GM12874 (cell line): ENCODE results near the gene FAM81A.

Source experiments
- TF ChIP-seq, protein P1 (sequence below): IDR thresholded peaks from 2 replicates; pipeline ENCODE4 v1.5.1; 2011; ENCODE audit warnings: low read depth, mild to moderate bottlenecking, control low read depth, low read length, moderate library complexity; ENCODE audit not compliant: insufficient read depth

FAM81A gene

GRCh38 chr15:59434481-59434880 lies 3.5 kb upstream of the FAM81A start:
- TF ChIP-seq, protein P1, sequence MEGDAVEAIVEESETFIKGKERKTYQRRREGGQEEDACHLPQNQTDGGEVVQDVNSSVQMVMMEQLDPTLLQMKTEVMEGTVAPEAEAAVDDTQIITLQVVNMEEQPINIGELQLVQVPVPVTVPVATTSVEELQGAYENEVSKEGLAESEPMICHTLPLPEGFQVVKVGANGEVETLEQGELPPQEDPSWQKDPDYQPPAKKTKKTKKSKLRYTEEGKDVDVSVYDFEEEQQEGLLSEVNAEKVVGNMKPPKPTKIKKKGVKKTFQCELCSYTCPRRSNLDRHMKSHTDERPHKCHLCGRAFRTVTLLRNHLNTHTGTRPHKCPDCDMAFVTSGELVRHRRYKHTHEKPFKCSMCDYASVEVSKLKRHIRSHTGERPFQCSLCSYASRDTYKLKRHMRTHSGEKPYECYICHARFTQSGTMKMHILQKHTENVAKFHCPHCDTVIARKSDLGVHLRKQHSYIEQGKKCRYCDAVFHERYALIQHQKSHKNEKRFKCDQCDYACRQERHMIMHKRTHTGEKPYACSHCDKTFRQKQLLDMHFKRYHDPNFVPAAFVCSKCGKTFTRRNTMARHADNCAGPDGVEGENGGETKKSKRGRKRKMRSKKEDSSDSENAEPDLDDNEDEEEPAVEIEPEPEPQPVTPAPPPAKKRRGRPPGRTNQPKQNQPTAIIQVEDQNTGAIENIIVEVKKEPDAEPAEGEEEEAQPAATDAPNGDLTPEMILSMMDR = no peak

DNA sequence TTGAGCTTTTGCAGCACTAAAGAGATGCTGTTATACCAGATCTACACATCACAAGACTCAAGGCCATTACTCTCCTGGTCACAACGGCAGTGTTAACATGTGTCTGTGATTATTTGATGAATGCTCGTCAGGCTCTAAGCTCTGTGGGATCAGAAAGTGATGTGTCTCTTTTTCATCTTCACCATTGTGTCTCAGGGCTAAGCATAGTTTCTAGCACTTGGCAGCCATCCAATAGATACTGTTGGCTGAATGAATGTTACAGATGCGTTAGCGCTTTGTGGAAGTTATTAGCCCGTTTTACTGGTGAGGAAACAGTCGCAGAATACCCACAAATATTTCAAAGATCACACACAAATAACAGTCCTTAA lies 1.2 kb upstream of the FAM81A start:
- TF ChIP-seq, protein P1 = no peak

- TF ChIP-seq, protein P1 = no peak
These were observed 707 bp upstream of the FAM81A start for GRCh38 chr15:59437142-59437816.

- TF ChIP-seq, protein P1 = no peak
These were observed 772 bp downstream of the FAM81A start for GRCh38 chr15:59438625-59439290.

DNA sequence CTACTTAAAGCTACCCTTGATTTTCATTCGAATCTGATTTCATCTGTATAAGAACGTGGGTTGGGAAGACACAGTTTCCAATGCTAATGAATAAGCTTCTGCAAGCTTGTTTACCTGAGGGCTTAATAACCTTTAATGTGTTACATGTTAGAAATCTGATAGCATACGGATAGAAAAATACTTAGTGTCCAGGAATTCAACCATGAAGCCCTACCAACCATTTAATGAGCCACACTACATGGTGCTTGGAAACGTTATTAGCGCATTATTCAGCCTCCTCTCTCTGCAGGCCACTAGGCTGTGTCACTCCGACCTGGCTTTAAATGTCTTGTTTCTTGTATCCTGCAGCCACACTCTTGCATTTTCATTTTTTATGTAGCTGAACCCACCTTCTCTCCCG lies 1.6 kb downstream of the FAM81A start:
- TF ChIP-seq, protein P1 = no peak

DNA sequence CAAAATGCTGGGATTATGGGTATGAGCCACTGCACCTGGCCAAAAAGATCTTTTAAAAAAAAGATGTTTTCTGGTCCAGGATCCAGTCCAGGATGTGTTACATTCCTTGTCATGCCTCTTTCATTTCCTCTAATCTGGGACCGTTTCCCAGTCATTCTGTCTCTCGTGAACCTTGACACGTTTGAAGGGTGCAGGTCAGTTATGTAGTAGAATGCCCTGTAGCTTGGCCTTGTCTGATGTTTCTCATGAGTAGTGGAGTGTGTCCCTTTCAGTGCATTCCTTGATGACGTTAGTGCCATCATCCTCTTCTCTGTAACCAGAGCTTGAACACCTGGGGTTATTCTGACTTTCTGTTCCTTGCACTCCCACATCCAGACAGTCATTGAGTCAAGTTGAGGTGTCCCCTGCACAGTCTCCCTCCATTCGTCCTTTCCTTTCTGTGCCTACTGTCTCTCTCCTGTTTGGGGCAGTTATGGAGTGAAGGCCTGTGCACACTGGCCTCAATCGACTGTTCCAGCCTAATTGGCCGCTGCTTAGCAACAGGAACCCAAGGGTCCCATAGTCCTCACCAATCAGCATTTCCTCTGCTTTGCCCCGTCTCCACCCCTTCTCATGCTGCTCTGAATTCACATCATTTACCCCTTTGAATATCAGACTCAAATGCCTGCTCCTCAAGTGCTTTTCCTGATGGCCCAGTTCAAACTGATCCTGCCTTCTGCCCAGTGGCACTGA lies 5.5 kb downstream of the FAM81A start:
- TF ChIP-seq, protein P1 = no peak

- TF ChIP-seq, protein P1 = no peak
These were observed 6.3 kb downstream of the FAM81A start for GRCh38 chr15:59444081-59444835.
